Caco-2 (cell line): Measurements from ENCODE around the gene FAP. TPM values are rescaled to one million over a fixed set of nuclear protein-coding genes. Genes with fewer than 3 reads are reported as not detected.

Source experiments
- BruUV-seq: library from RNA; stranded (reverse); fragments of 400-500 nt; replicated peaks from 2 replicates; lab custom pipeline; 2021; lab: Mats Ljungman, UMichigan
- CTCF ChIA-PET: fragments of 300-600 bp; sonication (Branson Sonifier 250); formaldehyde crosslinking; loops from one replicate; lab custom pipeline; 2022; ENCODE audit warnings: antibody characterized with exemption; lab: Charles Lee
- POLR2A ChIA-PET: fragments of 300-600 bp; sonication (Branson Sonifier 250); formaldehyde crosslinking; loops from one replicate; lab custom pipeline; 2022; ENCODE audit warnings: antibody characterized with exemption; lab: Charles Lee
- DNase-seq, 2 experiments: peaks; one replicate each; pipeline versions ENCODE4 v3.0.0 to v3.0.0-alpha.2; 2020 to 2022
- H3K27me3 ChIP-seq: replicated peaks from 2 replicates; pipeline ENCODE4 v1.6.0; 2011; ENCODE audit warnings: low read length; ENCODE audit not compliant: control insufficient read depth, insufficient read depth
- H3K36me3 ChIP-seq: 2 replicates; pipeline ENCODE4 v1.5.1; 2011; ENCODE audit warnings: low read length; ENCODE audit not compliant: control insufficient read depth, insufficient read depth
- H3K4me1 ChIP-seq: fragments of 250-450 bp; sonication (Bioruptor Pico); 2 replicates; pipeline ENCODE4 v1.5.1; 2020; ENCODE audit warnings: mild to moderate bottlenecking
- H3K4me3 ChIP-seq: 2 replicates; pipeline ENCODE4 v1.5.1; 2011; ENCODE audit warnings: low read depth, mild to moderate bottlenecking, control low read depth, low read length
- H3K9me3 ChIP-seq: fragments of 250-450 bp; sonication (Bioruptor Pico); 2 replicates; pipeline ENCODE4 v1.5.1; 2020; ENCODE audit warnings: mild to moderate bottlenecking, moderate library complexity
- H3K27ac Mint-ChIP-seq: one replicate; pipeline ENCODE4 v1.8.0; 2022; ENCODE audit warnings: mixed read lengths; ENCODE audit not compliant: unreplicated experiment
- H3K27me3 Mint-ChIP-seq: one replicate; pipeline ENCODE4 v1.8.0; 2022; ENCODE audit warnings: mixed read lengths; ENCODE audit not compliant: insufficient read depth, unreplicated experiment
- H3K36me3 Mint-ChIP-seq: one replicate; pipeline ENCODE4 v1.8.0; 2022; ENCODE audit warnings: mild to moderate bottlenecking, mixed read lengths; ENCODE audit not compliant: insufficient read depth, unreplicated experiment
- H3K4me1 Mint-ChIP-seq: one replicate; pipeline ENCODE4 v1.8.0; 2022; ENCODE audit warnings: low read depth, mixed read lengths; ENCODE audit not compliant: unreplicated experiment
- H3K4me3 Mint-ChIP-seq: one replicate; pipeline ENCODE4 v1.8.0; 2022; ENCODE audit warnings: mild to moderate bottlenecking, moderate library complexity, mixed read lengths; ENCODE audit not compliant: unreplicated experiment
- H3K9me3 Mint-ChIP-seq: one replicate; pipeline ENCODE4 v1.8.0; 2022; ENCODE audit warnings: mixed read lengths; ENCODE audit not compliant: unreplicated experiment
- CTCF ChIP-seq, 2 experiments: fragments of 200-600 bp in 1 of 2; IDR thresholded peaks; 1 replicate in 1 of 2; 2 replicates in 1 of 2; pipeline versions ENCODE4 v1.5.1 to v1.8.0; 2011 to 2022; ENCODE audit warnings: antibody characterized with exemption in 1 of 2, control low read depth in 1 of 2, inconsistent platforms in 1 of 2, low read depth in 1 of 2, low read length in 1 of 2, mild to moderate bottlenecking in 1 of 2, moderate library complexity in 1 of 2; ENCODE audit not compliant: insufficient read depth in 1 of 2, severe bottlenecking in 1 of 2, unreplicated experiment in 1 of 2
- intact Hi-C: fragments of 100-400 bp; cut with micrococcal nuclease; formaldehyde crosslinking; loops from one replicate; pipeline ENCODE4 v1.10.0; 2022; ENCODE audit not compliant: unreplicated experiment
- total RNA-seq: library from RNA; stranded (reverse); gene quantifications from 2 replicates; pipeline ENCODE4 v1.2.3, GENCODE V29; 2022

Gene FAP
- total RNA-seq, 1 experiment from 2014 or later = not detected

DNA sequence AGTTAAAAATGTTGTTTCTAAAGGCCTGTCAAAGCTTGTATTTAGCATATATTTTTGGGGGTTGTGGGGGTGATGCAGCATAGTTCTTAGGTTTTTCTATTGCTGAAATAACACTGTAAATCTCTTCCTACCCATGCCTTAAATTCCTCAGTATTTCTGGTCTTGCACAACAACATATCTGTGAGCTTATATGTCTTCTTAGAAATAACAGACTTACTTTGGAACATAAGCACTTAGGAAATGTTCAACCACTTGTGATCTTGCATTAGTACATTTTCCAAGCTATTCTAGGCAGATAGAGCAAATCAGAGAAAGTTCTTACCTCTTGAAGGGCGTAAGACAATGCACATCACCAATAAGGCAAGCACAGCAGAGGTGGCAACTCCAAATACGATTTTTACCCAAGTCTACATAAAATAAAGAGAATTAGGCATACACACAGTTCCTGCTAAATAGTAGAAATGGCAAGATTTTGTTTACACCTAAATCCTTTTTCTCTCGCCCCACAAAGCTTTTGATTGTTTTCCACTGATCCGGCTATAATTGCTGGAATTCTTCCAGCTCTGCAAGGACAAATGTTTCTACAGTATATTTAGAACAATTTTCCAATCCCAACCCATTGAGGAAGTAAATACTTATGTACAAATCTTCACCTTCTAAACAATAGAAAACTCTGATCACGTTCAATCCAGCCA lies 512 bp downstream of the FAP start:
- no peak overlapping the region for H3K4me3 Mint-ChIP-seq
- H3K36me3 Mint-ChIP-seq = no peaks in the 10 kb centered on the region
- no peaks in the 10 kb centered on the region for H3K9me3 Mint-ChIP-seq
- ChIA-PET POLR2A (no interaction called here), CTCF (no interaction called here)
- Histone ChIP-seq H3K27me3 (no peaks in the 10 kb centered on the region), H3K36me3 (no peaks in the 10 kb centered on the region), H3K4me1 (no peaks in the 10 kb centered on the region), H3K9me3 (no peaks in the 10 kb centered on the region), H3K4me3 (no peak overlapping the region)
- DNase-seq = no peak
- intact Hi-C loops = no loop called here
- no peak for TF ChIP-seq CTCF (IDR thresholded peaks at IDR 0.05; ENCODE audit: insufficient read depth in 1 of 2, low read depth in 1 of 2, low read length in 1 of 2, severe bottlenecking in 1 of 2, unreplicated experiment in 1 of 2)
- BruUV-seq = no TSS peak
- no peak overlapping the region for H3K27ac Mint-ChIP-seq
- H3K27me3 Mint-ChIP-seq = peaks cover 6% of the 10 kb centered on the region
- H3K4me1 Mint-ChIP-seq = no peaks in the 10 kb centered on the region

DNA sequence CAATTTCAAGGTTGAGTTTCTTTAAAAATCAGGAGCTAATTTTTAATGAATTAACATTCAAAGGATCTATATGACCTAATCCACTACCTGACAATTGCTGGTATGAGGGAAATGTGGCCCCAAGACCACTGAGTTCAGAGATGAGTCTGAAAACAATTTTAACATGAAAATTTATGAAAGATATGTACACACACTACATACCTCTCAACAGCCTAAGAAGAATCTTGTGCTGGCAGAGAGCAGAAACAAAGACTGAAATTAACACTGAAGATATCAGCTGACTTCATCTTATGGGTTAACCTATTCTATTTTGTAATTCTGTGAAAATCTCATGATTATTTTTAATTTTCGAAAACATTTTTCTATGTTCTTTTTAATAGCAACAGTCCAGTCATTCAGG lies 1.7 kb downstream of the FAP start:
- peaks cover 6% of the 10 kb centered on the region for H3K27me3 Mint-ChIP-seq
- Histone ChIP-seq H3K4me3 (no peak overlapping the region), H3K27me3 (no peaks in the 10 kb centered on the region), H3K4me1 (no peaks in the 10 kb centered on the region), H3K36me3 (no peaks in the 10 kb centered on the region), H3K9me3 (no peaks in the 10 kb centered on the region)
- POLR2A ChIA-PET = no interaction called here
- intact Hi-C loops = no loop called here
- BruUV-seq = no TSS peak
- no peak overlapping the region for H3K27ac Mint-ChIP-seq
- no peaks in the 10 kb centered on the region for H3K9me3 Mint-ChIP-seq
- no peak overlapping the region for H3K4me3 Mint-ChIP-seq
- no peak for DNase-seq
- no peaks in the 10 kb centered on the region for H3K36me3 Mint-ChIP-seq
- H3K4me1 Mint-ChIP-seq = no peaks in the 10 kb centered on the region
- no peak for TF ChIP-seq CTCF (IDR thresholded peaks at IDR 0.05; ENCODE audit: insufficient read depth in 1 of 2, low read depth in 1 of 2, low read length in 1 of 2, severe bottlenecking in 1 of 2, unreplicated experiment in 1 of 2)
- CTCF ChIA-PET = no interaction called here

DNA sequence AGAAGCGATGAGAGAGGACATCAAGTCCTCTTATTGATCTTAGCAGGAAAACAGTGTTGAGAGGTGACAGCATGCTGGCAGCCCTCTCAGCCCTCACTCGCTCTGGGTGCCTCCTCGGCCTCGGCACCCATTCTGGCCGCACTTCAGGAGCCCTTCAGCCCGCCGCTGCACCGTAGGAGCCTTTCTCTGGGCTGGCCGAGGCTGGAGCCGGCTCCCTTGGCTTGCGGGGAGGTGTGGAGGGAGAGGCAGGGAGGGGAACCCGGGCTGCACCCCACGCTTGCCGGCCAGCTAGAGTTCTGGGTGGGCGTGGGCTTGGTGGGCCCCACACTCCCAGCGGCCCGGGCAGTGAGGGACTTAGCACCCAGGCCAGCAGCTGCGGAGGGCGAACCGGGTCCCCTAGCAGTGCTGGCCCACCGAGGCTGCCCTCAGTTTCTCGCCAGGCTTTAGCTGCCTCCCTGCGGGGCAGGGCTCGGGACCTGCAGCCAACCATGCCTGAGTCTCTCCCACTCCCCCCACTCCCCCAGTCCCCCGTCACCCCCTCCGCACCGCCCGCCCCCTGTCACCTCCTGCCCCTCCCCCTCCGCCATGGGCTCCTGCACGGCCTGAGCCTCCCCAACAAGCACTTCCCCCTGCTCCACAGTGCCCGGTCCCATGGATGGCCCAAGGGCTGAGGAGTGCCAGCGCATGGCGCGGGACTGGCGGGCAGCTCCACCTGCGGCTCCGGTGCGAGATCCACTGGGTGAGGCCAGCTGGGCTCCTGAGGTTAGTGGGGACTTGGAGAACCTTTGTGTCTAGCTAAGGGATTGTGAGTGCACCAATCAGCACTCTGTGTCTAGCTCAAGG lies 8.4 kb downstream of the FAP start:
- DNase-seq = no peak
- Mint-ChIP-seq H3K27me3 (peaks cover 3% of the 10 kb centered on the region), H3K9me3 (no peaks in the 10 kb centered on the region), H3K4me3 (no peak overlapping the region), H3K36me3 (no peaks in the 10 kb centered on the region), H3K4me1 (no peaks in the 10 kb centered on the region), H3K27ac (no peak overlapping the region)
- BruUV-seq = no TSS peak
- H3K9me3 ChIP-seq = no peaks in the 10 kb centered on the region
- H3K27me3 ChIP-seq = no peaks in the 10 kb centered on the region
- no peak for TF ChIP-seq CTCF (IDR thresholded peaks at IDR 0.05; ENCODE audit: insufficient read depth in 1 of 2, low read depth in 1 of 2, low read length in 1 of 2, severe bottlenecking in 1 of 2, unreplicated experiment in 1 of 2)
- H3K4me1 ChIP-seq = no peaks in the 10 kb centered on the region
- CTCF ChIA-PET = no interaction called here
- intact Hi-C loops = no loop called here
- H3K4me3 ChIP-seq = no peak overlapping the region
- POLR2A ChIA-PET = no interaction called here
- no peaks in the 10 kb centered on the region for H3K36me3 ChIP-seq
